Measurements from ENCODE around the gene UGT1A10. TPM values are rescaled to one million over a fixed set of nuclear protein-coding genes. Genes with fewer than 3 reads are reported as not detected.

UGT1A10 gene
- total RNA-seq, 1 donor = not detected

DNA sequence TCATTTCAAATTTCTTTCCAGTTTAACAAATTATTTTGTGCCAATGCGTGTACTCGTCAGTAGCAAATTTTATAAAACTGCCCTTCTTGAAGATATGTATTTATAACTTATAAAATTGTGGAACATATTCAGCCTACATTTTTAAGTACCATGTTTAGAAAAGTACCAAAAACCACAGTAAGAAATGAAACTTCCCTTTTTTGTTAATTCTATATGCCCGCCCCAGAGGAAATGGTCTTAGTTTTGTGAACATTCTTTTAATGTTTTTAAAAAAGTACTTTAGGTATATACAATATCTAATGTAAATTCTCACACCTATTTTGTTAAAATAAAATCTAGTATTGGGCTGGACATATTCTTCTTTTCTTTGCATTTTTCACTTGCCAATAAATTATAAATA is 36.6 kb downstream of the UGT1A10 start:
- H3K4me3 ChIP-seq (ENCODE audit: low read depth, low read length) = no peak overlapping the region
- no peak for TF ChIP-seq CTCF (IDR thresholded peaks at IDR 0.05; ENCODE audit: insufficient read depth, low read depth, low read length)
- DNase-seq (ENCODE audit: low read depth) = no peak

DNA sequence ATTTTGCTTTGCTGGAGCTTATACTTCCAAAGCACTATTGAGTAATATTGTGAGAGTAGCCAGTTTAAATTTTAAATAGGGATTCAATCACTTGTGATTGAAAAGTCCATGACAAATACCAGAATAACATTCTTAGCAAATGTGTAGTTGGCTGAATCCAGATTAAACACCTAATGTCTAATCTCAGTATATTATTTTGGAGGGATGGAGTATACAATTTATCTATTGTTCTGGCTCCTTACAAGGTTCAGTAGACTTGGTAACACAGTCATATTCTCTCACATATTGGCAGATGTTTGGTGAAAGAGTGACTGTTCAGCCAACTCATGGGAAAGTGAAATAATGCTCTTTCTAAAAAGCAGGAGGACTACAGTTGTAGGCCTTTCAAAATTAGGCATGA is 37.6 kb downstream of the UGT1A10 start:
- H3K4me3 ChIP-seq (ENCODE audit: low read depth, low read length) = no peak overlapping the region
- TF ChIP-seq CTCF (IDR thresholded peaks at IDR 0.05; ENCODE audit: insufficient read depth, low read depth, low read length) = no peak
- DNase-seq (ENCODE audit: low read depth) = no peak

DNA sequence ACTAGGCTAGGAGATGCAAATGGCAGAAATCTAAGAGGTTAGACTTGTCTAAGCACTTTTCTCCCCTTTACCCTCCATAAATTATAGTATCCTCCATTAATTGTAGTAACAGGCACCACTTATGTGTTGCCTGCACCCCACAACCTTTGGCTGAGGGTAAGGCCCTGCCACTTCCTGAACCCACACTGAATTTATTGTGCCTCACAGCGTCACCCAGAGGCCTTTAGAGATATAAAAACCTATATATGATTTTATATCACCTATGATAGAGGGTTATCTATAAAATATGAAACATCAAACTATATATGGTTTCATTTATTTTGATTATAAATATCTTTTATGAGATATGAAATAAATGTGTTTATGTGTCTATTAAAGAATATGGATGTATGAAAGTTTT is 38.1 kb downstream of the UGT1A10 start:
- H3K4me3 ChIP-seq (ENCODE audit: low read depth, low read length) = no peak overlapping the region
- no peak for DNase-seq (ENCODE audit: low read depth)
- TF ChIP-seq CTCF (IDR thresholded peaks at IDR 0.05; ENCODE audit: insufficient read depth, low read depth, low read length) = no peak

DNA sequence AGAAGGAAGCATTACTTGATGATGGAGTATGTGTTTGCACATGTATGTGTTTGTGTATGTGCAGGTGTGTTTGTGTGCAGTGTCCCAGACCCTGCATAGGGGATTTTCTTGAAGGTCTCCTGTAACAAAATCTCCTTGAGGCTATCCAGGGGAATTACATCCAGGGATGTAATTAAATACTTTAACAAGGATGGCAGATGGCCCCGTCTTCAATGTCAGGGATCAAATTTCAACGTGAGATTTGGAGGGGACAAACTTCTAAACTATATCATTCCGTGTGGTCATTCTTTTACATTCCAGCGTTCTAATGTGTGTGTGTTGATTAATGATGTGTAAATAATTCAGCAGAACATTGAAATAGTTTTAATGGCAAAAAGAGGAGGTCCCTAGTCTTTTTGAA is 38.7 kb downstream of the UGT1A10 start:
- no peak for DNase-seq (ENCODE audit: low read depth)
- no peak overlapping the region for H3K4me3 ChIP-seq (ENCODE audit: low read depth, low read length)
- TF ChIP-seq CTCF (IDR thresholded peaks at IDR 0.05; ENCODE audit: insufficient read depth, low read depth, low read length) = no peak

DNA sequence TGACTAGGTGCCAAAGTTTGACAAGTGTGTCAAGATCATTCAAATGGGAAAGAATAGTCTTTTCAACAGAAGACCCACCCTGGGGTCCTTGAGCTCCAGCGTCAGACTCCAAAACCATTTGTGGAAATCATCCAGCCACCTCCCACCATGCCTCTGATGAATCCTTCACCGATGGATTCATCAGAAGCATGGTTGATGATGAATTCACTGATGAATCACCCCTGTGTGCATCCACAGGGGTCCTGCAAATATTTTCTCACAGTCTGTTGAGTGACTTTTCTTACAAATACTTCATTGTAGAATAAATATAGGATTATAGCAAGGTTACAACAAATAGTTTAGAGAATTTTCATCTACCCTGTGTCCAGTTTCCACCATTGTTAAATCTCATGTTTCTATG is 39.8 kb downstream of the UGT1A10 start:
- DNase-seq (ENCODE audit: low read depth) = no peak
- no peak for TF ChIP-seq CTCF (IDR thresholded peaks at IDR 0.05; ENCODE audit: insufficient read depth, low read depth, low read length)
- H3K4me3 ChIP-seq (ENCODE audit: low read depth, low read length) = no peak overlapping the region

DNA sequence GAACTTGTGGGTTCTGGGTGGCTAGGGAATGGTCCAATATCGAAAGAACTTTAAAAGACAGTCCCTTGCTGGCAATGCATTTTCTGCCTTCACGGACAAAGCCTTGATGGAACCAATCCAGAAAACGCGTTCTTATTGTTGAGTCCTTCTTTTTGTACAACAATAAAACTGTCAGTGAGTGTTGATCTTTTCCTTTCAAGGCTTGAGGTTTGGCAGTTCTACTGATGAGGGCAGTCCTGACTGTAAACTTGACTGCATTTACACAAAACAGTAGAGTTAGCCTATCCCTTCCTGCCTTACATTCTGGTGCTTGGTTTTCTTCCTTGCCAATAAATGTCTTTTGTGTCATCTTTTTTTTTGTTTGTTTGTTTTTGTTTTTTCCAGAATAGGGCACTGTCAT is 42.9 kb downstream of the UGT1A10 start:
- H3K4me3 ChIP-seq (ENCODE audit: low read depth, low read length) = no peak overlapping the region
- no peak for TF ChIP-seq CTCF (IDR thresholded peaks at IDR 0.05; ENCODE audit: insufficient read depth, low read depth, low read length)
- no peak for DNase-seq (ENCODE audit: low read depth)

DNA sequence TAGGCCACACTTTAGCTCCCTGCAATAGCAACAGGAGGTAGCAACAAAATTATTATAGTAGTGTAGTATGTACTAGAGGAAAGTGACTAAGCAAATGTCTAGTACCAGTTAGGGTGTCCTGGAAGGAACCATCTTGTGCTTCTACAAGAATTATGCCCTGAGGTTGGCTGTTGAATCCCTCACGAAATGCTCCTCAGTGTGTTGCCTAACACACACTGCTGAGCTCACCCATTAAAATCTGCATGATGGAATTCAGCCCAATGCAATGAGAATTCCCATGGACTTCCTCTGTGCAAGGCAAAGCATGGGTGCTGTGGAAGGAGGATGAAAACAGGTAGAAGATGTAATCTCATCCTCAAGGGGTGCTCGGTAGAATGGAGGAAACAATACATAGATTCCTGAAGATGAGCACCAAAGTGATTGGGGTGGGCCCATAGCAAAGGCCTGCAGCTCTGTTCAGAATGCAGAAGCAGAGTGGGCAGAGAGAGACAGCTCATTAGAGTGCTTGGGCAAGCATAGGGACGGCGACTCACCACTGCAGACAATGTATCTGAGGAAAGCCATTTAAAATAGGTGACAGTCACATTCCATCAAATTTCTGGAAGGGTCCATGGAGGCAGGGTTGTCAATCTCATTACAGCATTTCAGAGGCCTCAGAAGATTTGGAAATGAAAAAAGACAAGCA is 44.3 kb downstream of the UGT1A10 start:
- no peak overlapping the region for H3K4me3 ChIP-seq (ENCODE audit: low read depth, low read length)
- DNase-seq (ENCODE audit: low read depth) = no peak
- no peak for TF ChIP-seq CTCF (IDR thresholded peaks at IDR 0.05; ENCODE audit: insufficient read depth, low read depth, low read length)
